GM18858 (cell line): ENCODE data around the gene ARPC1A.
"Not testable (repeated sequence)": the region's sequence is repeated elsewhere in the genome, so short reads cannot be mapped to it uniquely, and the experiment has no call there.

Experiments
- ATAC-seq: cut with Tn5 transposase; IDR thresholded peaks from one replicate; pipeline ENCODE4 v1.9.1; 2021; ENCODE audit not compliant: unreplicated experiment

Gene ARPC1A

GRCh38 chr7:99407872-99408378 lies 82.2 kb downstream of the ARPC1A start:
- no peak for ATAC-seq

GRCh38 chr7:99408379-99409191 lies 82.9 kb downstream of the ARPC1A start, which contains the start of the genes BUD31 and PDAP1:
TSS of gene BUD31 (plus strand) at chr7:99408969. CDS start at chr7:99411093, 2,124 bp downstream.
TSS of gene PDAP1 (minus strand) at chr7:99408597. CDS start at chr7:99408548, 49 bp downstream.
- peak; percentile 54 for ATAC-seq

GRCh38 chr7:99409192-99409572 lies 83.5 kb downstream of the ARPC1A start:
- peak; percentile 12 for ATAC-seq

- ATAC-seq, result no peak
These were observed 84.1 kb downstream of the ARPC1A start for GRCh38 chr7:99409806-99410205.

- ATAC-seq, result no peak
These were observed 84.9 kb downstream of the ARPC1A start for GRCh38 chr7:99410635-99411034.

GRCh38 chr7:99415513-99416127 lies 89.9 kb downstream of the ARPC1A start:
- ATAC-seq, result not testable (repeated sequence)
